Medulla oblongata (tissue), 1 donor: Measurements from ENCODE around the gene SEPTIN5.
"Not testable (repeated sequence)": the region's sequence is repeated elsewhere in the genome, so short reads cannot be mapped to it uniquely, and the experiment has no call there.

Experiments used
- DNase-seq: peaks from one replicate; pipeline ENCODE4 v3.0.0-alpha.2; 2015; ENCODE audit errors: extremely low spot score

The SEPTIN5 gene

DNA sequence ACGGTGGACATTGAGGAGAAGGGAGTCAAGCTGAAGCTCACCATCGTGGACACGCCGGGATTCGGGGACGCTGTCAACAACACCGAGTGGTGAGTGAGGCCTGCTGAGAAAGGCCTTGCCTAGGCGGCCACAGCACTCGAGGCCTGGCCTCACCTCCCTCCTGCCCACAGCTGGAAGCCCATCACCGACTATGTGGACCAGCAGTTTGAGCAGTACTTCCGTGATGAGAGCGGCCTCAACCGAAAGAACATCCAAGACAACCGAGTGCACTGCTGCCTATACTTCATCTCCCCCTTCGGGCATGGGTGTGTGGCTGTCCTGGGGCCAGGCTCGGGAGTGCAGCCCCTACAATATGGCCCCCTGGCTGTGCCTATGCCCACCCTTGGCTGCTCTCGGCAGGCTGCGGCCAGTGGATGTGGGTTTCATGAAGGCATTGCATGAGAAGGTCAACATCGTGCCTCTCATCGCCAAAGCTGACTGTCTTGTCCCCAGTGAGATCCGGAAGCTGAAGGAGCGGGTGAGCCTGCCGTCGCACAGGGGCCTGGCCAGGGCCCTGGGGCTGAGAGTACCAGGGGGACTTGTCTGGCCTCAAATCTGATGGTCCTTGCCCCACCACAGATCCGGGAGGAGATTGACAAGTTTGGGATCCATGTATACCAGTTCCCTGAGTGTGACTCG is 6.0 kb downstream of the SEPTIN5 start:
- no peak for DNase-seq

GRCh38 chr22:19720999-19721329 is 6.7 kb downstream of the SEPTIN5 start:
- no peak for DNase-seq

DNA sequence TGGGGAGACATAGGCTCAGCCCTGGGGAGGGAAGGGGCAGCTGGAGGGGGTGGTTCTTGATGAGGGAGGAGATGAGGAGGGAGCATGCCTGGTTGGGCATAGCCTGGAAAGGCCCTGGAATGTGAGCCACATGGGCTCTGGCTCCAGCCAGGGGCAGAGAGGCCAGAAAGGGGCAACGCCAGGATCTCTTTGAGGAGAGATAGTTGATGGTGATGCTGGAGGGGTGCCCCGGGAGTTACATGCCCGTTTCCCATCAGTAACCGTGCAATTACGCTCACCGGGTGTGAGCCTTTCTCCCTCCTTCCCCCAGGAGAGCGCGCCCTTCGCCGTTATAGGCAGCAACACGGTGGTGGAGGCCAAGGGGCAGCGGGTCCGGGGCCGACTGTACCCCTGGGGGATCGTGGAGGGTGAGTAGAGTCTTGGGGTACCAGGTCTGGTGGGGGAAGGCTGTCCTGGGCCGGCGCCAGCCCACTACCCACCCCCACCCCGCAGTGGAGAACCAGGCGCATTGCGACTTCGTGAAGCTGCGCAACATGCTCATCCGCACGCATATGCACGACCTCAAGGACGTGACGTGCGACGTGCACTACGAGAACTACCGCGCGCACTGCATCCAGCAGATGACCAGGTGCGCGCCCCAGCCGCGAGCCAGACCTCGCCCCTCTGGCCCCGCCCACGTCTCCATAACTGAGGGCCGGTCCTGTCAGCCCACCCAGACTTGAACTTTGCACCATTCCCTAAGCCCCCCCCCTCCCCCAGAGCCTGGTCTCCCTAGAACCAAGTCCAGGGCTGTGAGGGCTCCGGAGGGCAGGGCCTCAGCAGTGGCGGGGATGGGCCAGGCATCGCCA is 7.3 kb downstream of the SEPTIN5 start:
- DNase-seq: no peak

DNA sequence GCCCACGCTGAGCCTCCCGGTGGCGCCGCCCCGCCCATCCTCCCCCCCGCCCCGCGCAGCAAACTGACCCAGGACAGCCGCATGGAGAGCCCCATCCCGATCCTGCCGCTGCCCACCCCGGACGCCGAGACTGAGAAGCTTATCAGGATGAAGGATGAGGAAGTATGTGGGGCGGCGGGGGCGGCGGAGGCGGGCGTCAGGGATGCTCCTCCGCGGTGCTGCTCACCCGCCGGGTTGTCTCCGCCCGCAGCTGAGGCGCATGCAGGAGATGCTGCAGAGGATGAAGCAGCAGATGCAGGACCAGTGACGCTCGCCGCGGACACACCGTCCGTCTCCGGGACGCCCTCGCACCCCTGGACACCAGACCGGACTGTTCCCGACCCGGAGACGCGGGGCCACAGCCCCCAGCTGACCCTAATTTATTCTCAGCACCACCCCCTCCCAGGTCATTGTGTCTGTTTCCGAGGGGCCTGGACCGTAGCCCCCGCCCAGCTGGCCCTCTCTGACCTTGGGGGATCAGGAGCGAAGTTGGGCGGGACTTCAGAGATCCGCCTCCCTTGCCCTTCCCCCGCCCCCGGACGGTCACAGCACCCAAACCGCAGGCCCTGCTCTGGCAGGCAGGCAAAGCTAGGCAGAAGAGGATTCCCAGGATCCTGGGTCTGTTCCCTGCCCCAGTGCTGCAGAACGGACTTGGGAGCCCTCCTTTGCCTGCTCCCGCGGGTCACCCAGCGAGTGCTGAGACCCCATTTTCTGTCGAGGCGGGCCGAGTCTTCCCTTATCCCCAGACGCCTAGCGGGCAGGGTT is 8.1 kb downstream of the SEPTIN5 start:
- no peak for DNase-seq

DNA sequence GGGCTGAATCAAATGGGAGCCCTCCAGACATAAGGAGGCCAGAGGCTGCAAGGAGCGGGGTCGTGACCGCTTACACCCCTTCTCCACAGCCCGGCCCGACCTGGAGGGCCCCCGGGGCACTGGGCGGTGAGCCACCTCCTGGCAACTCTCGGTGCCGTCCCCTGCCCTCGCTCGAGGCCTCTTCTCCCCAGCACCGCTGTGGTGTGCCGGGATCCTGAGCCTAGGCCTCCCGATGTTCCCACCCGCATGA is 8.6 kb downstream of the SEPTIN5 start:
- DNase-seq: no peak

GRCh38 chr22:19723232-19723982 is 9.1 kb downstream of the SEPTIN5 start, which contains the start of gene GP1BB:
GP1BB (plus strand) TSS chr22:19723539; CDS start chr22:19723570, 31 bp downstream.
- no peak for DNase-seq

DNA sequence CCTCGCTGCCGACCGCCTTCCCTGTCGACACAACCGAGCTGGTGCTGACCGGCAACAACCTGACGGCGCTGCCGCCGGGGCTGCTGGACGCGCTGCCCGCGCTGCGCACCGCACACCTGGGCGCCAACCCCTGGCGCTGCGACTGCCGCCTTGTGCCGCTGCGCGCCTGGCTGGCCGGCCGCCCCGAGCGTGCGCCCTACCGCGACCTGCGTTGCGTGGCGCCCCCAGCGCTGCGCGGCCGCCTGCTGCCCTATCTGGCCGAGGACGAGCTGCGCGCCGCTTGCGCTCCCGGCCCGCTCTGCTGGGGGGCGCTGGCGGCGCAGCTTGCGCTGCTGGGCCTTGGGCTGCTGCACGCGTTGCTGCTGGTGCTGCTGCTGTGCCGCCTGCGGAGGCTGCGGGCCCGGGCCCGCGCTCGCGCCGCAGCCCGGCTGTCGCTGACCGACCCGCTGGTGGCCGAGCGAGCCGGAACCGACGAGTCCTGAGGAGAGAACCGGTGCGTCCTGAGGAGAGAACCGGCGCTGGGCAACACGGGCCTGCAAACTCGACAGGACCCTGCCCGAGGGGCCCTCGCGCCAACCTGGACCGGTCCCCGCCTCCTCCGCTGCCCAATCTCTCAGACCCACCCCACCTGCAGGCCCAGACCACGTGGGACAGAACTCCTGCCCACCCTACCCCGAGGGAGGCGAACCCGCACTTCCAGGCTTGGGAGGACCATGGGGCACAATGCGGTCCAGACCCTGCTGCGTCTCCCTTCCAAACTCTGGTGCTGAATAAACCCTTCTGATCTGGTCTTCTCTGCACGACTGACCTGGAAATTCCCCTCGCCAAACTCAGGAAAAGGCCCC is 9.9 kb downstream of the SEPTIN5 start:
- no peak for DNase-seq

- no peak for DNase-seq
These were observed 10.8 kb downstream of the SEPTIN5 start for GRCh38 chr22:19724927-19725661.

- DNase-seq: not testable (repeated sequence)
These were observed 11.9 kb downstream of the SEPTIN5 start for GRCh38 chr22:19726064-19726788.

- DNase-seq: no peak
These were observed 13.2 kb downstream of the SEPTIN5 start for GRCh38 chr22:19727310-19728150.

- DNase-seq: no peak
These were observed 14.0 kb downstream of the SEPTIN5 start for GRCh38 chr22:19728271-19728670.

DNA sequence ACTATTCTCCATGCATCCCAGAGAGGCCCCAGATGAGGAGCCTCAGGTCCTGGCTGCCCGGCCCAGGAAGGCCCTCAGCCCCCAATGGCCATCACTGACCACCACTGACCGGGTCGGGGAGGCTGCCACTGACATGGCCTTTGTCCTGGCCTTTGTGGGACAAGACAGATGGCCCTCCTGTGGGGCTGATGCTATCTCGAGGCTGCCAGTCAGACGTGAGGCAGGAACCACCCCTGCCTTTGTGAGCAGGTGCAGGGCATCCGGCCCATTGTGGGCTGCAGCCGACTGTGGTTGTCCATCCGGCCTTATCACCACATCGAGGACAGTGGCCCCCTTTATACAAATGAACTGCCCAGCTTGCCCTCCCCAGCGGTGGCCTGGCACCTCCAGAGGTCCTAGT is 14.5 kb downstream of the SEPTIN5 start:
- no peak for DNase-seq

DNA sequence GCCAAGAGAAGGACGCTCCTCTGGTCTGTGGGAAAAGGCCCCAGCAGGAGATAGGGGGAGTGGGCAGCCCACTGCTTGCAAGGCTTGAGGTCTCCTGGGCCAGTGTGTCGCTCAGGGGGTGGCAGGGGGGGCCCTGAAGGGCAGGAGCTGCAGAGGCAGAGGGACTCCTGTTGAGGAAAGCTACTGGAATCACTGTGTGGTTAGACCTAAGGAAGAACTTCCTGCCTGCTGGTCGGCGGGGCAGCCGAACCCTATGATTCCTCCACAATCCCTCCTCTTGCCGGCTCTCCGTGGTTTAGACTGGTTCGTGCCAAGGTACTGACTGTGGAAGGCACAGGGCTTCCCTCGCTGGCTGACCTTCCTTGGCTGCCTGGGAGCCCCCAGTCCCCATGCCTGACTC is 15.2 kb downstream of the SEPTIN5 start:
- no peak for DNase-seq

GRCh38 chr22:19730198-19730597 is 15.9 kb downstream of the SEPTIN5 start:
- no peak for DNase-seq

DNA sequence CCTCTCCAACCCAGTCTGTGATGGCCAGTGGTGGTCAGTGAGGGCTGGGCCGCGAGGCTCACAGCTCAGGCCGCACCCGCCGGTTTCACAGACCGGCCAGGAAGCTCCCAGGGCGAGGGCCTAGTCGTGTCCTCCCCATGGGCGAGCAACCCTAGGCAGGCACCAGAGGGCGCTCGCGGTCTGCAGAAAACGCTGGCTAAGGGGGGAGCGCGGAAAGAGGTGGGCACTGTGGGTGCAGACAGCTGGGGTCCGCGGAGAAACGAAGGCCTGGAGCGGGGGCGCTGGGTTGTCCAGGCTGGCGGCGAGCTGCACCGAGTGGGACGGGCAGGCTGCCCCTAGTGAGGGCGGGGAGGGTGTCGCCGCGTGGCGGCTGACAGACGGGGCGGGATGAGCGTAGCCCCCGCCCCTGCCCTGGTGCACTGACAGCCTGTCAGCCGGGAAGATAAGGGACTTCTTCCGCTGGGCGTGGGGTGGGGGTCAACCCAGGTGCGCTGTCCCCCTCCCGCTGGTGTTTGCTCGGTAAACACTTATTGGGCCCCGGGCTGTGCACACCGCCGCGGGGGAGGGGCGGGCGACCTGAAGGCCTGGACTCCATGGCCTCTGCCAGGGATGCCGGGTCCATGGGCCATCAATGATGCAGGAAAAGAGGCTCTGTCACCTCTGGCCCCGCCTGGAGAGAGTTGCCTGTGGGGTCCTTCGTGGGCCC is 16.5 kb downstream of the SEPTIN5 start:
- DNase-seq: peak; percentile 84

GRCh38 chr22:19731361-19732135 is 17.2 kb downstream of the SEPTIN5 start:
- no peak for DNase-seq

- no peak for DNase-seq
These were observed 18.3 kb downstream of the SEPTIN5 start for GRCh38 chr22:19732403-19733113.
